Psoas muscle (tissue), 8 donors: Measurements from ENCODE around the gene LCLAT1. TPM values are rescaled to one million over a fixed set of nuclear protein-coding genes. Genes with fewer than 3 reads are reported as not detected.

Experiments
- ATAC-seq, 4 donors: fragments of 200-7000 bp; cut with Tn5 transposase; one replicate each; pipeline ENCODE4 v1.9.1; 2020; ENCODE audit warnings: moderate library complexity in 3 of 4, mild to moderate bottlenecking in 2 of 4
- DNase-seq, 2 donors: peaks; one replicate each; pipeline ENCODE4 v3.0.0-alpha.2; 2020
- H3K27ac ChIP-seq: fragments of 200-600 bp; one replicate; pipeline ENCODE4 v1.8.0; 2022
- H3K27me3 ChIP-seq, 3 donors: fragments of 200-600 bp in 1 of 3; one replicate each; pipeline versions ENCODE4 v1.6.1 to v1.8.0; 2013 to 2022; ENCODE audit warnings: low read length in 2 of 3, mild to moderate bottlenecking in 2 of 3, moderate library complexity in 1 of 3; ENCODE audit not compliant: insufficient read depth in 3 of 3
- H3K36me3 ChIP-seq, 2 donors: fragments of 200-600 bp in 1 of 2; one replicate each; pipeline versions ENCODE4 v1.6.1 to v1.8.0; 2013 to 2022; ENCODE audit warnings: low read depth in 1 of 2, mild to moderate bottlenecking in 1 of 2, moderate library complexity in 1 of 2; ENCODE audit not compliant: insufficient read depth in 1 of 2
- H3K4me1 ChIP-seq: fragments of 200-600 bp; one replicate; pipeline ENCODE4 v1.8.0; 2022
- H3K4me3 ChIP-seq: fragments of 200-600 bp; one replicate; pipeline ENCODE4 v1.8.0; 2022; ENCODE audit warnings: mild to moderate bottlenecking
- H3K9me3 ChIP-seq: fragments of 200-600 bp; one replicate; pipeline ENCODE4 v1.8.0; 2022
- CTCF ChIP-seq: fragments of 200-600 bp; IDR thresholded peaks from one replicate; pipeline ENCODE4 v1.8.0; 2022; ENCODE audit warnings: antibody characterized with exemption
- WGBS, 3 donors: extraction: QIAGEN DNeasy Blood & Tissue Kit; methylation state at CpG; one replicate each; pipeline versions ENCODE4 v1.1.6 to v1.1.7; 2013; 5-methylcytosine and 5-hydroxymethylcytosine counted together
- intact Hi-C, 2 donors: fragments of 100-400 bp; cut with DNase I; formaldehyde crosslinking; loops; one replicate each; pipeline versions ENCODE4 v1.11.0 to v1.14.2; 2022
- polyA plus RNA-seq, 3 donors: library from polyadenylated mRNA; stranded (reverse); fragments of 200-250 nt; gene quantifications; one replicate each; pipeline ENCODE4 v1.2.3, GENCODE V29; 2013
- total RNA-seq, 4 donors: library from RNA; stranded (reverse); fragmentation: NEBNext Ultra II Directional in 2 of 4; extraction: Animal tissue kit (Norgen Biotek cat#: 25700) in 2 of 4; gene quantifications; one replicate each; pipeline versions ENCODE4 v1.2.1 to v1.2.4, GENCODE V29; 2021 to 2023
- donor health status: healthy with polysubstance abuse.
- donor health status: DM: no; HTN: no; CAD: no; lungs with moderate emphysema.
- donor health status: Bipolar disorder and iron deficiency.
- donor health status: healthy.
- donor health status: DM: yes; HTN: yes; CAD: no.
- donor health status: DM: no; HTN: no; CAD: no.
- donor health status: DM: no; HTN: no; CAD: no.
- donor health status: DM: yes; HTN: yes; CAD: no.

LCLAT1 gene
- total and polyA plus RNA-seq, 7 donors: 4.2 to 18.8 (median 6.0) TPM

GRCh38 chr2:30591186-30591585 is 144.1 kb downstream of the LCLAT1 start:
- intact Hi-C loops: no loop called here
- no peaks in the 10 kb centered on the region for H3K36me3 ChIP-seq
- no peak for TF ChIP-seq CTCF
- H3K9me3 ChIP-seq: no peaks in the 10 kb centered on the region
- no peak for DNase-seq
- H3K4me1 ChIP-seq: peaks cover 7% of the 10 kb centered on the region
- H3K27me3 ChIP-seq: no peaks in the 10 kb centered on the region
- no peak for ATAC-seq
- H3K27ac ChIP-seq: no peak overlapping the region
- H3K4me3 ChIP-seq: no peak overlapping the region
- WGBS, 3 donors: 96 to 100% (median 99%) methylated on average over 2 of the region's 2 CpGs

GRCh38 chr2:30601375-30601774 is 154.3 kb downstream of the LCLAT1 start:
- Histone ChIP-seq H3K27ac (no peak overlapping the region), H3K27me3 (no peaks in the 10 kb centered on the region), H3K36me3 (no peaks in the 10 kb centered on the region), H3K9me3 (no peaks in the 10 kb centered on the region), H3K4me1 (no peaks in the 10 kb centered on the region), H3K4me3 (no peak overlapping the region)
- intact Hi-C loops: no loop called here
- DNase-seq (no peak), ATAC-seq (no peak)
- no peak for TF ChIP-seq CTCF
- WGBS, 3 donors: 68 to 73% (median 72%) methylated on average over 1 of the region's 1 CpG

DNA sequence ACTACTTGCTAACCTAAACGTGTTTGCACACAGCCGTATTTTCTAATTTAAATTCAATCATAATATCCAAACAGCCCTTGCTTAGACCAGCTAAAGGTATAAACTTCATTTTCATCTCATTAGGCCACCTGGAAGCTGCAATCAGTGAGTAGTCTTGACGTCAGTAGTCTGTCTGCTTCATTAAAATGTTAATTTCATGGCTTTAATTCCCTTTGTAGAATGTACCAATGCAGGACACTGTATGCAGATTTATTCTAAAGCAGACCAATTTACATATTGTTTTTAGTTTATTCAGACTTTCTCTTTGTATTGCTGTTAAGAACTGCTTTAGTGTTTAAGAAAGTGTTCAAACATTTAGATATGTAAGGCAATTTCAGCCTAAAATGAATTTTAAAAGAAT is 158.2 kb downstream of the LCLAT1 start:
- TF ChIP-seq CTCF: no peak
- Histone ChIP-seq H3K27ac (no peak overlapping the region), H3K27me3 (no peaks in the 10 kb centered on the region), H3K9me3 (no peaks in the 10 kb centered on the region), H3K4me3 (no peak overlapping the region), H3K36me3 (no peaks in the 10 kb centered on the region), H3K4me1 (no peaks in the 10 kb centered on the region)
- ATAC-seq (no peak), DNase-seq (no peak)
- WGBS, 3 donors: 75 to 87% (median 83%) methylated on average over 3 of the region's 3 CpGs
- intact Hi-C loops: no loop called here

- intact Hi-C loops: no loop called here
- Histone ChIP-seq H3K9me3 (no peaks in the 10 kb centered on the region), H3K27me3 (no peaks in the 10 kb centered on the region), H3K27ac (no peak overlapping the region), H3K4me3 (no peak overlapping the region), H3K4me1 (no peaks in the 10 kb centered on the region), H3K36me3 (no peaks in the 10 kb centered on the region)
- TF ChIP-seq CTCF: no peak
- ATAC-seq (no peak), DNase-seq (no peak)
- 79 to 87% (median 84%) methylated on average over 1 of the region's 1 CpG for WGBS, 3 donors
Measured at GRCh38 chr2:30608643-30609042, 161.6 kb downstream of the LCLAT1 start.

GRCh38 chr2:30611583-30611982 is 164.5 kb downstream of the LCLAT1 start:
- 63 to 83% (median 75%) methylated on average over 4 of the region's 4 CpGs for WGBS, 3 donors
- ATAC-seq (no peak), DNase-seq (no peak)
- Histone ChIP-seq H3K36me3 (no peaks in the 10 kb centered on the region), H3K9me3 (no peaks in the 10 kb centered on the region), H3K4me3 (no peak overlapping the region), H3K27ac (no peak overlapping the region), H3K4me1 (no peaks in the 10 kb centered on the region), H3K27me3 (no peaks in the 10 kb centered on the region)
- intact Hi-C loops: no loop called here
- TF ChIP-seq CTCF: no peak
